Activated T-cell treated with anti-CD3 and anti-CD28 coated beads for 1 hour (primary cell): Measurements from ENCODE around the gene TGM4.
"Not testable (repeated sequence)": the region's sequence is repeated elsewhere in the genome, so short reads cannot be mapped to it uniquely, and the experiment has no call there.

Experiments
- DNase-seq: peaks from one replicate; pipeline ENCODE4 v3.0.0-alpha.2; 2020; ENCODE audit warnings: low read depth

TGM4 gene

DNA sequence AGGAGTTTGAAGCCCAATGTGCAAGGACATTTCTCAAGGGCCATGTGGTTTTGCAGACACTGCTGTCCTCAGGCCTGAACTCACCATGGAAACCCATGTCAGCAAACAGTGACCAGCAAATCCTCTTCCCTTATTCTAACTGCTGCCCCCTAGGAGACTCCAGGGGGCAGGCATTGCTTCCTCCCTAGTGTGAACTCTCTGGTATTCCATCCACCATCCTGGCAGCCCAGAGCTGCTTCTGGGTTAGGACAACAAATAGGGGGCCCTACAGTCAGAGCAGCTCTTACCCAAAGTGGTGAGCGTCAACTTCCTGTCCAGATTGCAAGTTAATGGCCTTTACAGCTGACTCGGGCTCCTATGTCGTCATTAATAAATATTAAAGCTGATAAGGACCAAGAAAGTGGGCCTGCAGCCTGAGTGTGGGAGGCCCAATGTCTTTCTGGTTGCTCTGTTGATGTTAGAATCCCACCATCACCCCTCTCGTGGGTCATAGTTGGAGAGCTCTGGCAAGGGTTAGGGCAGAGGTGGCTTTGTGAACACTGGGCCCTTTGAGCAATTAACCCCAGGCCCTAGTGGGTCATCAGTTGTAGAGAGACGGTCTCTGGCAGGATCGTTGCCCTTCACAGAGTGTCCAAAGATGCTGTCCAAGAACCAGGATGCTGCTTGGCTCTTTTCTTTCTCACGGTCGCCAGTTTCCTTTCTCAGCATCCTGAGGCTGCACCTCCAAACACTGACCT lies 41.5 kb downstream of the TGM4 start:
- no peak for DNase-seq

DNA sequence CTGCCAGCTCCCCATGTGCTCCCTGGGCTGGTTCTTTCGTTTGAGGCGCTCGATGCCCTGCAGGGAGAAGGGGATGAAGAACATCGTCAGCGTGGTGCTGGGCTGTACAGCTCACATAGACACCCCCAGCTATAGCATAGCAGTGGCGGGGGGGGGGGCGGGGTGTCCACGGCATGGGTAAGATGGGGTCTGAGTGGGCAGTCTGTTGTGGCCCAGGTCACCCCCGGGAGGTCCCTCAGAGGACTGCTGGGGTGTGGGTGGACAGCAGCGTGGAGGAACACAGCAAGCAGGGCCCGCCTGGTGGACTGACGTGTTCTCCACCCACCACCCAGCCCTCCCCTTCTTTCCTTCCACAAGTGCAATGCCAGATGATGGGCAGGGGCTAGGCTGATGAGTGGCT lies 43.7 kb downstream of the TGM4 start:
- DNase-seq, result no peak

DNA sequence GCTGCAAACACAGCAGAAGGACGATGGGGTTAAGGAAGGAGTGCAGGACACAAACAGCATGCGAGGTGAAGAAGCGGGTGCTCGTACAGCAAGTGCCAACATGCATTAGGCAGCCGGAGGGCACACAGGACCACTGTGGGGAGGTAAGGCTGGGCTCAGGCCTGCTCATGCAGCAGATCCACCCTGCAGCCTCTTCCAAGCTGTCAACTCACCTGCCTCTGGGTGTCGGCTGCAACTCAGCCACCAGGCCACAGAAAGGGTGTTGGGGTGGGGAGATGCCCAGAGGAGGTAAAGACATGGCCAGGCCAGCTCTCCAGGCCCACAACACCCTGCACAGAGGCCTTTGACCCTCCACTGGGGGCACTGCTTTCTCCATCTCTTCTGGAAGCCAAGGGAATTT lies 44.2 kb downstream of the TGM4 start:
- DNase-seq, result no peak

DNA sequence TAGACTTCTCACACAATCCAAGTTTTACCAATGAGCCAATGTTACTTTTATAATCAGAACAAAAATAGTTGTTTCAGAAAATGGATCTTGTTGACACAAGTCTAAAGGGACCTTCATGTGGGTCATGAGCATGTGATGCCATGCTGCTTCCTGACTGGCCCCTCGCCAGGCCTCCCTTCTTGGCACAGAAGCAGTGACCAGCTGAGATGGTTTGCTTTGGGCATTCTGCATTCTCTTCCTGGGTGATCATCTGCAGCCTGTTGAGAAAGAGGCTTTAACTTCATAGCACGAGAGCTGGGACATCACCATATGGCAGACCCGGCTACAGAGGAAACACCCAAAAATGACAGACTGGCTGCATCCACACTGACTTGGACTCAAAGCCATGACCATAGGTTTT lies 45.7 kb downstream of the TGM4 start:
- no peak for DNase-seq

DNA sequence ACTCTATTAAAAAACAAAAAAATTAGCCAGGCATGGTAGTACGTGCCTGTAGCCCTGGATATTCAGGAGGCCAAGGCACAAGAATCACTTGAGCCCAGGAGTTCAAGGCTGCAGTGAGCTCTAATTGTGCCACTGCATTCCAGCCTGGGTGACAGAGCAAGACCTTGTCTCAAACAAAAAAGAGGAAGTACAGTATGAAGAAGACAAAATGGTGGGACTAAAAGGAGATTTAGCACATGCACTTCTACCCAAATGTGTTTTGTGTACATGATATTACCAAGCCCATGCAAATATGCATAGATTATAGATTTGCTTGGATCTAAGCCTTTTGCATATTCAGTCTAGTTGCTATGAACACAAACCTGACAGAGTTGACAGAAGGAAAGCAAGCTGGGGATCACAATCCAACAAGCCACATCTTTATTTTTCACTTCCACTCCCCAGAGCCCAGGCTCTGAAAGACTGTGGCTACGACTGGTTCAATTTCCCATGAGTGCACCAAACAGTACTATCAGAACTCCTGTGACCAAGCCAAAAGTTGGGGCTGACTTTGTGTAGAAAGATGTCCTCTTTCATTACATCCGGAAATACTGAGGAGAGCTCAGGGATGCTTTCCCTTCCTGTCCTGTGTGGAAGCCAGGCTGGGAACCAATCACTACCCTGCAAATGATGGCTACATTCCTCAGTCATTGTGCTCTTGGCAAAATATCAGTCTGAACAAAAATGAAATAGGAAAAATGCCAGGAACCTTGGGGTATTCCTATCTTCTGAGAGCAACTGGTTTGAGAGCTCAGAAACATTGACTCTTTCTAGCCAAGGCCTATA lies 49.4 kb downstream of the TGM4 start:
- no peak for DNase-seq

DNA sequence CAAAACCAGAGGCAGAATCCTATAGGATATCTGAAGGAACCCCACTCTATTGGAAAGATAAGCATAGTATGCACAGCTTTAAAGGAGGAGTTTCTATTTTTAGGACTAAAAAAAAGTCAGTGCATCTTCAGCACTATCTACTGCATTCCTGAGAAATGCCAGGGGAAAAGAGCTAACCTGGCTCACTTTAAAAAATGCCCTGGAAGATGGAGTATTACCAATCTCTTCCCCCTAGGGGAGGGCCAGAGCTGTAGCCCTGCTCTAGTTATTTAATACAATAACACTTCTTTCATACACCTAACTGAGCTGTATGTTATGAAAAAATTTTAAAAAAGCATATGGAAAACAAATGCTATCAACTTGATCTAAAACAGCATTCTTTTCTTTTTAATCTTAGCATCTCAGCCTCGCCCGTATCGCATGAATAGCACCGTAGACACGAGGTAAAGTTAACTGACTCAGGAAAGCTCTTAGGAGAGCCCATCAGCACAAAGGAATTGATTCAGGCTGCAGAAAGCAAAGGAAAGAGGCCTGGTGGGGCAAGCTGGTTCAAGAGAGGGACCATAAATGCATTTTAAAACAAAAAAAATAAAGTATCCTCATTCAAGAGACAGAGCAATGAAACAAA lies 50.2 kb downstream of the TGM4 start:
- no peak for DNase-seq

DNA sequence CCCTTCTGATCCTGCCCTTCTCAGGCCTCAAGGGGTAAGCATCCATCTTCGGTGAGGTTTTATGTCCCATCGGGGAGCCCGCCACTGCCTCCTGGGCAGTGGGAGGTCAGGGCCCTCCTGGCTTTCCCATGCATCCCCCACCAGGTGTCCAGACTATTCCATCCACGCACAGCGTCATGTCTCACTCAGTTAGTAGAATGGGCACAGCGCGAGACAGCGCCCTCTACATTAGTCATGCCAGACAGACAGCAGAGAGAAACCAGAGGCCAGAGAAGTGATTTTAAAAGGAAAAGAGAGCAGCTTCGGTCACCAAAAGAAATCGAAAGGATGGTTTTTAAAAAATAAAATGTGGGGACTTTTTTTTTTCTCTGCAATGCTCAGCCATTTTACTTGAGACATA lies 51.8 kb downstream of the TGM4 start:
- DNase-seq, result no peak

DNA sequence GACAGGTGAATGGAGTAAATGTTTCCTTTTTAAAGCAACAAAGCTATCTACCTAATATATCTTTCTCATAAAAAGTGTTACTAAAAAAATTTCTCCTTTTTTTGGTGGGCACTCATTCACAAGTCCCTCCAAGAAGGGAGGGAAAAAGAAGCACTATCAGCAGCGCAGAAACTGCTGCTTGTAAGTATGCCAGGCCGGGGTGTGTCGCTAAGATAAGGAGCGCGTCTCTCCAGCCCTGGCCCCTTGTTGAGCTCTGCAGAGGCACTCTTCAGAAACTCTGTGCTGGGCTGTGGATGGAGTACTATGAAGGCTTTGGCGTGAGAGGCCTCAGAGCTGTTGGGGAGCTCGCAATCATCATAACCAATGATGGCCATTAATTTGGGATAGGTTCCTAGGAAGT lies 52.5 kb downstream of the TGM4 start:
- DNase-seq, result no peak

DNA sequence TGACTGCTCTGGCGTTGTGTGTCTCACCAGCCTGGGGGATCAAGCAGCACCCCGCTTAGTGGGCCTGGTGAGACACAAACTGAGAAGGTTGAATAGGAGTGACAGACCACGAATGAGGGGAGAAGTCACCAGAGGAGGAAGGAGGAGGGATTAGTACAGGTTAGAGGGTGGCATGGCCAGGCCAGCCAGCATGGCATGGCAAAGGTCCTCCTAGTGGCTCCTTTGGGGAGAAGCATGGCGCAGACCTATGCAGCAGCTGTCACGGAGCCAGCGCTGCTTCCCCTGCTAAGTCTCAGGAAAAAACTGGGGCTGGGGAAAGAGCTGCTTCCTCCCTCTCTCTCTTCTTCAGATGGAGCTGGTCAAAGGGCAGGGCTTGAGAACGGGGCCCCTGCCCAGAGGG lies 53.0 kb downstream of the TGM4 start:
- DNase-seq, result no peak

DNA sequence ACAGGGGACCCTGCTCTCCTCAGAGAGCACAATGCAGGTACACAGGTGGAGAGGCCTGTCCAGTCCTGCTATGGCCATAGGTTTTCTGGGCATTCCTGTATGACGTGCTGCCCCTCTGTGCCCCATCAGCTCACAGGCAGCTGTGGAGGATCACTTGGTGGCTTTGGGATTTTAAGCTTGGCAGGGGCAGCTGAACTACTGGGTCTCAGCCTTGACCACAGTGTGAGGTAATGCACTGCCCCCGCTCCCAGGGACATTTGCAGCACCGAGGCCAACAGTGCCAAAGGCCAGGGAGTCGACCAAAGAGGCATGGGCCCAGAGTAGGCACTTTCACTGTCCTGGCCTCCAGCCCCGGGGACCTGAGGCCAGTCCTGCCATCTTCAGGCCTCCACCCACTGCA lies 55.4 kb downstream of the TGM4 start:
- no peak for DNase-seq

DNA sequence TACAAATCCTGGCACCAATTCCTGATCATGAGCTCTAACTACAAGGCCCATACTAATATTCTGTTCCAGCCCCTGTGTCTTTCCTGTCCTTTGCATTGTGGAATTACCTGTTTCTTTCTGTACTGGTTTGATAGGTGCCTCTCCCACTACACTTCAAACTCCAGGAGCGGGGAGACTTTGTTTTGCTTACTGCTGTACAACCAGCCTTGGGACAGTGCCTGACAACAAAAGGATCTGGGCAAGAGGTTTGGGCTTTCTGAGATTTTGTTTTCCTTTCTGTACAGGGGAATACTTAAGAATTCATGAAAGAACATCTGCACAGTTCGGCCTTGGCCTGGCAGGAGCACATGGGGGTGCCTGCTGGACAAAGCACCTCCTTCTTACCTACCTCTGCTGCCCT lies 56.5 kb downstream of the TGM4 start:
- DNase-seq, result no peak

DNA sequence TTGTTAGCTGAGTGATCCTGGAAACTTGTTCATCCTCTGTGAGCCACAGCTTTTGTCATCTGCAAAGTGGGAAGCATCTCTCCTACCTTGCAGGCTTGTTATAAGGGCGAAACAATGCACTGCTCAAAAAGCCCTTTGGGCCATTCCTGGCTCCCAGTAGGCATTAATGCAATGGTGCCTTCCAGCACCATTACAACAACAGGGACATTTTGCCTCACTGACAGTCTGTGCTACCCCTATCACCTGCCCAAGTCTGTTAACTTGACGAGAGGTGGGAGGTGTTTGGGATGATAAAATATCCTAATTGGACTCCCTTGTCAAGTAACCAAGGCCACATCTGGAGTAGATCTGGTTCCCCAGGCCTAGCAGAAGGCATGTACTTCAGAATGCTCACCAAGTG lies 57.4 kb downstream of the TGM4 start:
- DNase-seq, result no peak

DNA sequence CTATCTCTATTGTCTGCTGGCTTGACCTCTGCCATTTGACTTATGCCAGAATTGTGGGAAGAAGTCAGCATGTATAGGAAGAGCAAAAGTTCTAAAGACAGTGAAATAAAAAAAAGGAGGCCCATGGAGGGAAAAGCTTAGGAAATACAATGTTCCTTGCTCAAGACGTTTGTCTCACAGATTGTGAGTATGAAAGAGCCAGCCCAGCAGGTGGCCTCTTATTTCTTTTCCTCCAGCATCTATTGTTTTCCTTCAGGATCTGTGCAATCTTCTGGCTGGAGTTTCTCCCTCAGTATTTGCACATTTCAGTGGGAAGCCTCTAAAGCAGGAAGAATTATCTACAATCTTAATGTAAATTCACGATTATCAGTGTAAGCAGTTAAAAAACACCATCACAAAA lies 57.9 kb downstream of the TGM4 start:
- no peak for DNase-seq

DNA sequence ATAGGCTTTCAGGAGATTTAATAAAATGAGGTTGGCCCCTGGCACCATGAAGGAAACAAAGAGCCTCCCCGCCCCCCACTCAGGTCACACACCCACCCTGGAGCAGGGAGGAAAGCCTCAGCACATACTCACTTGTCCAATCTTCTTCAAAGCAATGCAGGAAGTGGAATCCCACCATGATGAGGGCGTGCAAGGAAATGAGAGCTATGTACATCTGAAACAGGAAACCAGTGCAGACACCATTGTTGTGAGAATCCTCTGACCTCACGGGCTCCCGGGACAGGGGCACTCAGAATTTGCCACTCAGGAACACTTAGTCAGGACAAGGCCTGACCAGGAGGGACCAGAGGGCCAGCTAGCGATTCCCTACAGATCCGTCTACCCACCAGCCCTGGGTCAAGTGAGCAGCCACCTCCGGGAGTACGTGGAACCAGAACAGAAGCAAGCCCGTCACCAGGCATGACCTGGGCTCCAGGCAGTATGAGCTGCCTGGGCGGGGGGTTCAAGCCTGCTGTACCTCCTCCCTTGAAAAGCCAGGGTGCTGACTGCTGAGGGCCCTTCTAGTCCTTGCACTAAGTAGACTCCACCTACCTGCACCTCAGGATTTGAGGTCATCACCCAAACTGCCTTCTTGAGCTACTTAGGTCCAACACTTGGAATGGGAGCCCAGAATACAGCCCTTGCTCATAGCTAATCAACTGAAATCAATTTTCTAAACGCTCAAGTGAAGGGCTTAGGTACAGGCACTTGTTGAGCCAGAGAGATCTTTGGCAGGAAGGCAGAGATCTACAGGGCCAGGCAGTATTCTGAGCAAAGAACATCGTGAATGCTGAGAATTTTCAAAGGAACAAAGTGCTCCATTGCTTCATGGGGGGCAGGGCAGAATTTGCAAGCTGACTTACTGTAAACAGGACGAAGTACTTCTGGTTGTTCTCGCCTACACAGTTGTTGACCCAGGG lies 58.9 kb downstream of the TGM4 start:
- DNase-seq, result no peak

DNA sequence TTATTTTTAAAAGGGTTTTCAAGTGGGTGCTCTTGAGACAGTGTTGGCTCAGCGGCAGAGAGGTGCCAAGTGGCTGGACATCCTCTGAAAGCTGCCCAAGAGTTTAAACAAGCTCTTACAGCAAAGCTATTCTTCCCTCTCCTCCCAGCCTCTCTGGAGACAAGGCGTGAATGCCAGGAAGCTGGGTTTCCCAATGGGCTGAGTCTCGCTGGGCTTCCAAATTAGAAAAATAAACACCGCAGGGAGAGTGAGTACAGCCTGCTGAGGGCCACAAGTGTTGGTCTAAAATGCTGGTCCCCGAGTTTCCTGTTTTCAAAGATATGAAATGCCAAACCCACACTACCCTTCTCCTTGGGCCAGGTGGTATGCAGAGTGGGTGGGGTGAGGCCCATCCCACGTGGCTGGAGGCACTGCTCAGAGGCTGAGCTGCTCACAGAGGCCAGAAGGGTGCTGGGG lies 65.2 kb downstream of the TGM4 start:
- no peak for DNase-seq

DNA sequence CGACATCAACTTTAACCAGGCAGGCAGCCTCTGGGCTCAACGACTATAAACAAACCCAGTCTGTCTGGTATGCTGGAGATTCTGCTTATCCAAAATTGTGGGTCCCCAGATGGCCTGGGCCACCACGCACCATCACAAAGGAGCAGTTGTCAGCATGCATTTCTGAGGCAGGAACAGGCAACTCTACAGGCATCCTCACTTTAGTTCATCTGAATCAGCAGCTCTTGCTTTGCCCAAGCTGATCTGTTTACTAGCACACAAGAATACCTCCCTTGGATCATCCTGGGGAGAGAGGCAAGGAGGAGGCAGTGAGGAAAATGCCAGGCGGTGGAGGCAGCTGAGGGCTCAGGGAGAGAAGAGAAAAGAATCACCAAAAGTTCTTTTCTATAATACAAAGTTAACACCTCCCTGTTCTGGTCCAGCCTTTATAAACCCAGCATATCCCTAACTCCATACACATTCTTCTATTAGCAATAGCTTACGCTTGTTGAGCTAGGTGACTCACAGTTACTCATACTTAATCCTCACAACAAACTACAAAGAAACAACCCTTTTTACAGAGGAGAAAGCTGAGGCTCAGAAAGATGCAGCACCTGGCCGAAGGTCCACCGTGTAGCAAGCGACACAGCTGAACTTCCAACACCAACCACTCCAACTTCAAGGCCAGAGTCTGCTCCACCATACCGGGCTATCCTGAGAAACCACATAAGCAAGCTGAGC lies 68.0 kb downstream of the TGM4 start:
- no peak for DNase-seq

DNA sequence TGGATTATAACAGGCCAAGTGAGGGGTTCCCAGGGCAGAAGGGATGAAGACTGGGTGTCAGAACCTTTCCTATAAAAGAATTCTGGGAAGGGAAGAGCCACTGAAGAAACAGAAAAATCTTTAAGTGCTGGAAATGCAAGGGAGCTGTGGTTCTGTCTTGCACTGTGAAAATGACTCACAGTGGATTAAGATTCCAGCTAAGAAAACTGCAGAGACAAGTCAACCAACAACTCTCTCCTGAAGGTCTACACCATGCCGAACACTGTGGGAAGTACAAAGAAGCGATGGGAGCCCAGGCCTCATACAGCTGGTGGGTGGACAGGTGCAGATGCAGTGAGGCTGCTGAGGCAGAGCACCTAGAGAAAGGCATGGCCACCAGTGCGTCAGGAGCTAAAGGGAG lies 73.8 kb downstream of the TGM4 start:
- DNase-seq, result no peak

DNA sequence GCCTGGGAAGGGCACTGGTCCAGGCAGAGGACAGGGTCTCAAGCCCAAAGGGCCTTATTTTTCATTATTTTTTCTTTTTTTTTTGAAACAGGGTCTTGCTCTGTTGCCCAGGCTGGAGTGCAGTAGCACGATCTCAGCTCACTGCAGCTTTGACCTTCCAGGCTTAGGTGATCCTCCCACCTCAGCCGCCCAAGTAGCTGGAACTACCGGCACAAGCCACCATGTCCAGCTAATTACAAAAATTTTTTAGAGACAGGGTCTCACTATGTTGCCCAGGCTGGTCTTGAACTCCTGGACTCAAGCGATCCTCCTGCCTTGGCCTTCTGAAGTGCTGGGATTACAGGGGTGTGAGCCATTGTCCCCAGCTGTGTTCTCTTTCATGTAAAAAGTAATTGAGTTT lies 75.4 kb downstream of the TGM4 start:
- DNase-seq, result not testable (repeated sequence)

DNA sequence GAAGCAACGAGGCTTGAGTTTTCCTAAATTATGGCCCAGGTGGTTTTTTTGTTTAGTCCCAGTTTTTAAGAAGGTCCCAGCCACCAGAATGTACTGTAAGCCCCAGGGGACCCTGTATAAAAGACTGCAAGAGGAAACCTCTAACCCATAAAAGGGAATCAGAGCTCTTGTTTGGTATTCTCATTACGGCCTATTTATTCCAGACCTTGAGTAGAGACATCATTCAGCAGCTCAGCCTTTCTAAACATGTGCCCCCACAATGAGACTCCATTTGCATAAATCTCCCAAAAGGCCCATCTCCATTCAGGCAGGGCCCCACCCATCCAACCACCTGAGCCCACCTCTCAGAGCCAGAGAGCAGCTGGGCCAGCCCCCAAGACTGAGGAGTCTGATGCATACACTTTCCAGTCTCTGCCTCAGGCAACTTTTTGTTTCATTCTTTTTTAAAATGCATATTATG lies 75.9 kb downstream of the TGM4 start:
- no peak for DNase-seq

DNA sequence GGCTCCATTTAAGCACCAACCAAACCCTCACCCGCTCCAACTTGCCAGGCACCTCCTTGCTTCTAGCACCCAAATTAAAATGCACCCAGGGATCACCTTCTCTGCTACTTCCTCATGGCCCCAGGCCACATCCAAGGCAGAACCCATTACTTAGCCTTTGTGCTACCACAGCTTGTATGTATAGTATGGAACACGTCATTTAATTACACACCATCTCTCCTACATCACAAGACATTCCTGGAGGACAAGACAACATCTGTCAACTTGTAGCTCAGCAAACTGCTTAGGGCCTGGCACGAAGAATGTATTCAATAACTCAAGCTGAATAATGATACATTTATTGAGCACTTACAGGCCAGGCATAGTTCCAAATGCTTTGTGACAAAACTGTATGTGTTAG lies 78.3 kb downstream of the TGM4 start:
- no peak for DNase-seq

DNA sequence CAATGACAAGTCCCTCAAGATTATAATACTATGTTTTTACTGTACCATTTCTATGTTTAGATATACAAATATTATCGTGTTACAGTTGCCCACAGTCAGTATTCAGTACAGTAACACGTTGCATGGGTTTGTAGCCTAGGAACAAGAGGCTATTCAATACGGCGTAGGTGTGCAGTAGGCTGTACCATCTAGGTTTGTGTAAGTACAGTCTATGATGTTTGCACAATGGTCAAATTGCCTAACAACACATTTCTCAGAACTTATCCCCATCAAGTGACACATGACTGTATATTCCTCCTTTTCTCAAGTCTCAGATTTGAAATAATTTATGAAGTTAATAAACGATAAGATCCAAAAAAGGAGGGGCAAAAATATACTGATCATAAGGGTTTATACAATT lies 79.9 kb downstream of the TGM4 start:
- DNase-seq, result no peak
